ENCODE measurements around the gene IPO5. TPM values are rescaled to one million over a fixed set of nuclear protein-coding genes. Genes with fewer than 3 reads are reported as not detected.

Gene IPO5
- total RNA-seq, 1 experiment from 2014 or later, result 301 TPM

DNA sequence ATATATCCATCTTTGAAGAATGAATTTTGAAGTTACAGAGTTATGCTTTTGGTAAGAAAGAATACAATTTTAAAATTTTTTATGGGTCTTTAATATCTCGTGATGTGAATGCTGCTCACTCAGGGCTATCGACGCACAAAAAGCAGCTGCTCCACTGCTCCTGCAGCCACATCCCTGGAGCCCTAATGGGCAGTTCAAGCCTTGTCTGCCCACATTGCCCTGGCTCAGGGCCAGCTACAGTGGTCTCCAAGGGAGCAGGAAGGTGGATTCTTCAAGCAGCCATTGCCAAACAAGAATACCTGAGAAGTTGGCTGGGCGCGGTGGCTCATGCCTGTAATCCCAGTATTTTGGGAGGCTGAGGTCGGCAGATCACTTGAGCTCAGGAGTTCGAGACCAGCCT lies 85.8 kb downstream of the IPO5 start (continued):
- TF ChIP-seq AFF4 (CRISPR knock-in tag; IDR thresholded peaks at IDR 0.05; ENCODE audit: borderline replicate concordance), result no peak
- TF ChIP-seq RORB (CRISPR knock-in tag; IDR thresholded peaks at IDR 0.05), result no peak
- no peak for TF ChIP-seq NFE2L1 (CRISPR knock-in tag; IDR thresholded peaks at IDR 0.05)

DNA sequence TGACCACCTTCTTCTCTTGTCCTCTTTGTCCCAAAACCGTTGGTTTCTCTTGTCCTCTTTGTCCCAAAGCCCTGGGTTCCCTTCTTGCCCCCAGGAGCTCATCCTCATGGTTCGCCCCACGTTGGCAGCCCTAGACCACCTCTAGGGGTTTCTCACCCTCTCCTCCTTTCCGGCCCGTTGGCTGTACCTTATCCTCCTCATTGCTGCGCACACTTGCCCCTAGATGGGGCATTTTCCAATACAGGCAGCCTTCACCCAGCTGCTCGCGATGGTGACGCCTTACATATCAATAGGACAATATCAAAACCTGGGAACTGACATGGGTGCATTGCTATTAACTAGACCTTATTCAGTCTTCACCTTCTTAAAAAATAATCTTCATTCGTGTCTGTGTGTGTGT lies 86.5 kb downstream of the IPO5 start:
- no peak overlapping the region for H3K4me3 Mint-ChIP-seq
- peaks cover 12% of the 10 kb centered on the region for H3K4me1 Mint-ChIP-seq
- no peaks in the 10 kb centered on the region; the same call in 1 of the 2 replicates for H3K27me3 Mint-ChIP-seq (ENCODE audit: low read depth)
- ChIA-PET POLR2A (no interaction called here), CTCF (interaction anchor here (1.0 to 1.1 kb wide), 2 partner anchors 13 to 390 kb away, joined by 3 read pairs; no protein-coding TSS in a partner anchor)
- no peak for TF ChIP-seq ZNF121 (CRISPR knock-in tag; IDR thresholded peaks at IDR 0.05)
- no peak for TF ChIP-seq CTCF (IDR thresholded peaks at IDR 0.05)
- TF ChIP-seq AFF4 (CRISPR knock-in tag; IDR thresholded peaks at IDR 0.05; ENCODE audit: borderline replicate concordance), result no peak
- TF ChIP-seq, protein P1, sequence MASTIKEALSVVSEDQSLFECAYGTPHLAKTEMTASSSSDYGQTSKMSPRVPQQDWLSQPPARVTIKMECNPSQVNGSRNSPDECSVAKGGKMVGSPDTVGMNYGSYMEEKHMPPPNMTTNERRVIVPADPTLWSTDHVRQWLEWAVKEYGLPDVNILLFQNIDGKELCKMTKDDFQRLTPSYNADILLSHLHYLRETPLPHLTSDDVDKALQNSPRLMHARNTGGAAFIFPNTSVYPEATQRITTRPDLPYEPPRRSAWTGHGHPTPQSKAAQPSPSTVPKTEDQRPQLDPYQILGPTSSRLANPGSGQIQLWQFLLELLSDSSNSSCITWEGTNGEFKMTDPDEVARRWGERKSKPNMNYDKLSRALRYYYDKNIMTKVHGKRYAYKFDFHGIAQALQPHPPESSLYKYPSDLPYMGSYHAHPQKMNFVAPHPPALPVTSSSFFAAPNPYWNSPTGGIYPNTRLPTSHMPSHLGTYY (CRISPR knock-in tag; IDR thresholded peaks at IDR 0.05), result no peak
- TF ChIP-seq MYBL2 (CRISPR knock-in tag; IDR thresholded peaks at IDR 0.05), result no peak
- no peak for TF ChIP-seq ATF1 (CRISPR knock-in tag; IDR thresholded peaks at IDR 0.05)
- no peak for TF ChIP-seq IRF1 (CRISPR knock-in tag; IDR thresholded peaks at IDR 0.05)
- TF ChIP-seq ZNF138 (CRISPR knock-in tag; conservative IDR thresholded peaks at IDR 0.05), result no peak
- no peaks in the 10 kb centered on the region for H3K36me3 Mint-ChIP-seq
- no peak overlapping the region for H3K27ac Mint-ChIP-seq
- no peaks in the 10 kb centered on the region for H3K9me3 Mint-ChIP-seq
- ATAC-seq (peak; percentile 84), DNase-seq (ENCODE audit: low spot score) (no peak)

GRCh38 chr13:98041081-98041820 lies 87.8 kb downstream of the IPO5 start:
- Mint-ChIP-seq H3K27ac (no peak overlapping the region), H3K27me3 (ENCODE audit: low read depth) (no peaks in the 10 kb centered on the region; the same call in 1 of the 2 replicates), H3K36me3 (no peaks in the 10 kb centered on the region), H3K9me3 (no peaks in the 10 kb centered on the region), H3K4me3 (no peak overlapping the region), H3K4me1 (peaks cover 12% of the 10 kb centered on the region)
- ATAC-seq, result no peak
- ChIA-PET CTCF (no interaction called here), POLR2A (no interaction called here)
- TF ChIP-seq ZNF512 (CRISPR knock-in tag; IDR thresholded peaks at IDR 0.05; ENCODE audit: borderline replicate concordance) (no peak), ZNF263 (CRISPR knock-in tag; IDR thresholded peaks at IDR 0.05; ENCODE audit: low read depth) (no peak)
- TF ChIP-seq, protein P2, sequence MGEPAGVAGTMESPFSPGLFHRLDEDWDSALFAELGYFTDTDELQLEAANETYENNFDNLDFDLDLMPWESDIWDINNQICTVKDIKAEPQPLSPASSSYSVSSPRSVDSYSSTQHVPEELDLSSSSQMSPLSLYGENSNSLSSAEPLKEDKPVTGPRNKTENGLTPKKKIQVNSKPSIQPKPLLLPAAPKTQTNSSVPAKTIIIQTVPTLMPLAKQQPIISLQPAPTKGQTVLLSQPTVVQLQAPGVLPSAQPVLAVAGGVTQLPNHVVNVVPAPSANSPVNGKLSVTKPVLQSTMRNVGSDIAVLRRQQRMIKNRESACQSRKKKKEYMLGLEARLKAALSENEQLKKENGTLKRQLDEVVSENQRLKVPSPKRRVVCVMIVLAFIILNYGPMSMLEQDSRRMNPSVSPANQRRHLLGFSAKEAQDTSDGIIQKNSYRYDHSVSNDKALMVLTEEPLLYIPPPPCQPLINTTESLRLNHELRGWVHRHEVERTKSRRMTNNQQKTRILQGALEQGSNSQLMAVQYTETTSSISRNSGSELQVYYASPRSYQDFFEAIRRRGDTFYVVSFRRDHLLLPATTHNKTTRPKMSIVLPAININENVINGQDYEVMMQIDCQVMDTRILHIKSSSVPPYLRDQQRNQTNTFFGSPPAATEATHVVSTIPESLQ (CRISPR knock-in tag; IDR thresholded peaks at IDR 0.05), result no peak
- DNase-seq (ENCODE audit: low spot score), result no peak

All from WTC11 (cell line).